Peyer's patch (tissue), 4 donors: ENCODE measurements around the gene TMEM9.

Experiments used
- CTCF ChIP-seq, 6 experiments: fragments of 450-650 bp in 4 of 6; fragments of 200-600 bp in 2 of 6; sonication (generic) in 1 of 6; IDR thresholded peaks; one replicate each; pipeline ENCODE4 v1.5.1; 2017 to 2019; ENCODE audit warnings: antibody characterized with exemption in 6 of 6, mild to moderate bottlenecking in 3 of 6, moderate library complexity in 1 of 6
- POLR2A ChIP-seq, 2 donors: fragments of 450-650 bp; IDR thresholded peaks; one replicate each; pipeline ENCODE4 v1.5.1; 2017; ENCODE audit warnings: antibody characterized with exemption in 2 of 2, mild to moderate bottlenecking in 2 of 2, moderate library complexity in 2 of 2

GRCh38 chr1:201111672-201112071, 42.6 kb downstream of the TMEM9 start:
- no peak for TF ChIP-seq CTCF (IDR thresholded peaks at IDR 0.05)
- no peak for TF ChIP-seq POLR2A (IDR thresholded peaks at IDR 0.05)
